Activated T-helper 17 cell treated with anti-CD3 and anti-CD28 coated beads, Interleukin-2, amount 50 U/mL, for 72 hours (primary cell): ENCODE data around the gene SKAP2. TPM values are rescaled to one million over a fixed set of nuclear protein-coding genes. Genes with fewer than 3 reads are reported as not detected.
A peak's percentile ranks its signal among the peaks of the same experiment; 100 is the strongest.

Experiments
- ATAC-seq: fragments of 150-1000 bp; cut with Tn5 transposase; replicated peaks from 2 replicates; pipeline ENCODE4 v1.10.0; 2021; ENCODE audit warnings: mild to moderate bottlenecking, moderate library complexity
- H3K27ac Mint-ChIP-seq: one replicate; pipeline ENCODE4 v1.8.0; 2022; ENCODE audit warnings: mixed read lengths
- H3K27me3 Mint-ChIP-seq: one replicate; pipeline ENCODE4 v1.8.0; 2022; ENCODE audit warnings: mixed read lengths
- H3K36me3 Mint-ChIP-seq: one replicate; pipeline ENCODE4 v1.8.0; 2022; ENCODE audit warnings: low read depth, mild to moderate bottlenecking, mixed read lengths
- H3K4me1 Mint-ChIP-seq: one replicate; pipeline ENCODE4 v1.8.0; 2022; ENCODE audit warnings: mixed read lengths
- H3K4me3 Mint-ChIP-seq: one replicate; pipeline ENCODE4 v1.8.0; 2022; ENCODE audit warnings: mild to moderate bottlenecking, mixed read lengths
- H3K9me3 Mint-ChIP-seq: one replicate; pipeline ENCODE4 v1.8.0; 2022; ENCODE audit warnings: mixed read lengths
- total RNA-seq, 2 donors: library from RNA; stranded (reverse); gene quantifications; one replicate each; pipeline ENCODE4 v1.2.3, GENCODE V29; 2022

The SKAP2 gene
- total RNA-seq, 2 donors from 2014 or later: 11.5 to 14.3 TPM

GRCh38 chr7:26686448-26686981, 177.9 kb downstream of the SKAP2 start:
- H3K9me3 Mint-ChIP-seq: no peaks in the 10 kb centered on the region
- H3K4me1 Mint-ChIP-seq: no peaks in the 10 kb centered on the region
- H3K27me3 Mint-ChIP-seq: peaks cover 29% of the 10 kb centered on the region
- no peak for ATAC-seq
- H3K36me3 Mint-ChIP-seq: no peaks in the 10 kb centered on the region
- no peak overlapping the region for H3K27ac Mint-ChIP-seq
- H3K4me3 Mint-ChIP-seq: no peak overlapping the region

DNA sequence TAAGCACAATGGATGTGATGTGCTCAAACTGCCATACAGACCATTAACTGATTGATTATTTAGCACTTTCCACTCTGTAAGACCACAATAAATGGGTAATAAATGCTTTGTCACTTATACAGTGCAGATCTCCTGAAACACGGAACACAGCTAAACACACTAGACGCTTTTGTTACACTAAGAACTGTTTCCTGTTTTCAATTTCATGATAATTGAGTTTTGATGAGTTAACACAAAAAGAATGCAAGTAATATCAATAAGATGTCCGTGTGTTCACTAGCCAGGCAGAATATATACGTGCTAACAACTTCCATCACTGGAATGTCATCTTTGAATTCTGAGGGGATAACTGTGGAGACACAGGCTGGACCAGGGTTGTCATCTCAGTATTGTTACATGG, 178.8 kb downstream of the SKAP2 start:
- Mint-ChIP-seq H3K4me3 (no peak overlapping the region), H3K27ac (no peak overlapping the region), H3K9me3 (no peaks in the 10 kb centered on the region), H3K4me1 (no peaks in the 10 kb centered on the region), H3K27me3 (peaks cover 27% of the 10 kb centered on the region), H3K36me3 (no peaks in the 10 kb centered on the region)
- ATAC-seq: no peak

DNA sequence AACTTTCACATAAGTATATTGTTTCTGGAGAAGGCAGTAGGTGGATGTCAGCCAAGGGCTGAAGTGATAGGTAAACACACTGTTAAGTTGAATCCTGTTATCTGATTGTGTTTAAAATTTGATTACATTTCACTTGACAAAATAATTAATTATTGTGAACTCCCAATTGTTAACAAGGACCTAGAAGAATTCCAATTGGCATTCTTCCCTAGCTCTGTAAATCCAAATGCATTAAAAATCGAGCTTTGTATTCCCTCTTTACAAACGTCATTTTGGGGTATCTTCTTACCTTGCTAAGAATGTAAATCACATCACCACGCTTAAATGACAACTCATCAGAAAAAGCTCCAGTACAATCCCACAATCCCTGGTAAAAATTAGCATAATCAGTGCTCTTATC, 179.9 kb downstream of the SKAP2 start:
- H3K4me1 Mint-ChIP-seq: no peaks in the 10 kb centered on the region
- H3K27ac Mint-ChIP-seq: no peak overlapping the region
- H3K9me3 Mint-ChIP-seq: no peaks in the 10 kb centered on the region
- H3K36me3 Mint-ChIP-seq: no peaks in the 10 kb centered on the region
- no peak for ATAC-seq
- peaks cover 27% of the 10 kb centered on the region for H3K27me3 Mint-ChIP-seq
- no peak overlapping the region for H3K4me3 Mint-ChIP-seq

DNA sequence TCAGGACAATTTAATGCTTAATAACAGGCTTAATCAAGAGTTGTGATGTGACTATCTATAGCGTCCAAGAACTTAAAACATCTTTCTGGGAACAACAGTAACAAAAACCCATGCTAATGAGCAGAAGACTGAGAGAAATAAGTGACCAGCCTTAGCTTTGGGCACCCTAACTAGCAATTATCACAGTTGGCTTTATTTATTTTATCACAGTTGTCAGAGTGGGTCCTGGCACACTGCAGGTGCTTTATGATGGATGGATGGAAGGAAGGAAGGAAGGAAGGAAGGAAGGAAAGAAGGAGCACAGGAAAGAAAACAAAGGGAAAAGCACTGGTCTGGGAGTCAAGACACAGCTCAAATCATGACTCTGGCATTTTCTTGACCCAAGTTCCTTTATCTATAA, 181.1 kb downstream of the SKAP2 start:
- Mint-ChIP-seq H3K9me3 (no peaks in the 10 kb centered on the region), H3K4me3 (no peak overlapping the region), H3K4me1 (no peaks in the 10 kb centered on the region), H3K27me3 (peaks cover 27% of the 10 kb centered on the region), H3K27ac (no peak overlapping the region), H3K36me3 (no peaks in the 10 kb centered on the region)
- ATAC-seq: no peak

DNA sequence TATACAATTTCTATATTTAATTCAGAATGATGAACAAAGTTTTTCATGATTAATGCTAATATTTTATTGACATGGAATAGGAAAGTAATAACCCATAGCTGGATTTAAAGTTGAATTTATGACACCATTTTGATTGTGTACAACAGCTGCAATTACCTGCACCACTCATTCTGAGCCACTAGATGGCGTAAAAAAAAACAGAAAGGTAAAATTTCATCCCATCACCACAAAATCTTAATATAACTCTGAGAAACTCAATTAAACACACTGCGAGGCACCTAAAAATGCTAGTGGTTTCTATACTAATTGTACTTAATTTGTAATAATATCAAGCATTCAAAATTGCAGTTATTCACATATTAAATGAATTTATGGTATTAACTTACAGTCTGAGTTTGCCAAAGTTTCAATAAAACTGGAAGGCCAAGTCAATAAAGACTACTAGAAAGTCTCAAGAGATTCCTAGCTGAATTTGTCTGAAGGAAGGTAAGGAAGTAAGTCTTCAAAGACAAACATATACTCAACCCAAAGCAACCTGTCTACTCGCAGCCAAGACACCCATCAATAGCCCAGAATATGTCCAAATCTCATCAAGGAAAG, 182.5 kb downstream of the SKAP2 start:
- no peak for ATAC-seq
- no peaks in the 10 kb centered on the region for H3K9me3 Mint-ChIP-seq

GRCh38 chr7:26680587-26680986, 183.8 kb downstream of the SKAP2 start:
- ATAC-seq: no peak
- Mint-ChIP-seq H3K27me3 (peaks cover 25% of the 10 kb centered on the region), H3K36me3 (no peaks in the 10 kb centered on the region), H3K4me3 (no peak overlapping the region), H3K9me3 (no peaks in the 10 kb centered on the region), H3K27ac (no peak overlapping the region), H3K4me1 (no peaks in the 10 kb centered on the region)

More for the DNA sequence above, 182.5 kb downstream of the SKAP2 start:
- peaks cover 27% of the 10 kb centered on the region for H3K27me3 Mint-ChIP-seq
- H3K4me1 Mint-ChIP-seq: no peaks in the 10 kb centered on the region
- no peak overlapping the region for H3K27ac Mint-ChIP-seq
- H3K4me3 Mint-ChIP-seq: no peak overlapping the region
- H3K36me3 Mint-ChIP-seq: no peaks in the 10 kb centered on the region

GRCh38 chr7:26675143-26675887, 189.1 kb downstream of the SKAP2 start:
- no peak for ATAC-seq
- Mint-ChIP-seq H3K9me3 (no peaks in the 10 kb centered on the region), H3K27me3 (peaks cover 15% of the 10 kb centered on the region), H3K27ac (no peak overlapping the region), H3K4me3 (no peak overlapping the region), H3K4me1 (no peaks in the 10 kb centered on the region), H3K36me3 (no peaks in the 10 kb centered on the region)

DNA sequence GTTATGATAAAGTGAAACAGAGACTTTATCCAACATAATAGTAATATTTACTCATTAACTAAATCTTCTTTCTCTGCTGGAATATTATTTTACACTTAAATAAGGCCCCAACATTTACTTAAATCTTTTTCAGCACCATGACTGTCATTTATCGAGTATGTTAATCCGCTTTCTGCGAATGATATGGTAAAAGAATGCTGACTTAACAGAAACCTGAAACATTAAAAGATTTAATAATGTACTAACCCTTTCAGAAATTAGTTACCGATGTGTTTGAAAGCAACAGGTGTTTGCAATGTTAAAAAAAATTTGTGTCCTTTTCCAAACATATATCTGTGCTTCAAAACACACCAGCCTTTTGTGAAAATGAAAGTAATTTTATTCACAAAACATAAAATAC, 190.5 kb downstream of the SKAP2 start:
- ATAC-seq: no peak
- Mint-ChIP-seq H3K4me3 (no peak overlapping the region), H3K36me3 (no peaks in the 10 kb centered on the region), H3K9me3 (no peaks in the 10 kb centered on the region), H3K27ac (no peak overlapping the region), H3K4me1 (no peaks in the 10 kb centered on the region), H3K27me3 (peaks cover 15% of the 10 kb centered on the region)

DNA sequence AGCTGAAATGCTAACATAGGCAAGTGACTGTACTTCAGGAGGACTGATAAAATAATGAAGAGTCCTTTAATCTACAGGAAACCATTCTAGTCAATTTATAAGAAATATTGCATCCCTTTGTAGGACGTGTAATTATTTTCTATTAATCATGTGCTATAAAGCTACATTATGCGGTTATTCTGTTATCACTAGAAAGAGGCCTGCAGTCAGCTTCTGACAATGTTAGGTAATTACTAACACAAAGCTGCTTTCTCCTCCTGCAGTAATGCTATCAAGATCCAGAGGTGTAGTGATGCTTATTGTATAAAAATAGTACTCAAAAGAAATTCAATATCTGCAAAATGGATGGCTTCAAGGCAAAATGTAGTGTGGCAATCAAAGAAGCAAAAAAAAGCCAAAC, 191.1 kb downstream of the SKAP2 start:
- Mint-ChIP-seq H3K4me3 (no peak overlapping the region), H3K36me3 (no peaks in the 10 kb centered on the region), H3K27me3 (peaks cover 15% of the 10 kb centered on the region), H3K9me3 (no peaks in the 10 kb centered on the region), H3K27ac (no peak overlapping the region), H3K4me1 (no peaks in the 10 kb centered on the region)
- ATAC-seq: no peak

- Mint-ChIP-seq H3K27me3 (peaks cover 9% of the 10 kb centered on the region), H3K4me3 (no peak overlapping the region), H3K27ac (no peak overlapping the region), H3K4me1 (no peaks in the 10 kb centered on the region), H3K36me3 (no peaks in the 10 kb centered on the region), H3K9me3 (no peaks in the 10 kb centered on the region)
- no peak for ATAC-seq
These were observed 193.5 kb downstream of the SKAP2 start for GRCh38 chr7:26670841-26671240.

GRCh38 chr7:26670290-26670689, 194.1 kb downstream of the SKAP2 start:
- ATAC-seq: no peak
- H3K36me3 Mint-ChIP-seq: no peaks in the 10 kb centered on the region
- no peaks in the 10 kb centered on the region for H3K9me3 Mint-ChIP-seq
- peaks cover 1% of the 10 kb centered on the region for H3K4me1 Mint-ChIP-seq
- H3K27ac Mint-ChIP-seq: no peak overlapping the region
- H3K27me3 Mint-ChIP-seq: peaks cover 9% of the 10 kb centered on the region
- H3K4me3 Mint-ChIP-seq: no peak overlapping the region

DNA sequence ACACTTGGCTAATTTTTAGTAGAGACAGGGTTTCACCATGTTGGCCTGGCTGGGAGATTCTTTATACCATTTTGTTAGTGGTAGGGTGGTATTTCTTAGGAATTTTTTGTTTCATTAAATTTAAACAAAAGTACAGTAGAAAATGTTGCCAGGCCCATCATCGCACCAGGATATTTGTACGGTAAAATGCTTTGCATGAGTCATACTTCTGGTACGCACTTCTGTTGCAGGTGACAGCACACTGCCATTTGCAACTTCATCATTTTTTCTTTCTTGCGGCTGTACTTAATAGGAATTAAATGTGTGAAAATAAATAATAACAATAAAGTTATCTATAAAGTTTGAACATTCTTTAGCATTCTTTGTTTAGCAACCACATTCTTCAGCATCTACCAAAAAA, 195.6 kb downstream of the SKAP2 start:
- ATAC-seq: no peak
- Mint-ChIP-seq H3K27ac (no peak overlapping the region), H3K4me3 (no peak overlapping the region), H3K27me3 (peaks cover 5% of the 10 kb centered on the region), H3K36me3 (no peaks in the 10 kb centered on the region), H3K9me3 (no peaks in the 10 kb centered on the region), H3K4me1 (peaks cover 12% of the 10 kb centered on the region)

DNA sequence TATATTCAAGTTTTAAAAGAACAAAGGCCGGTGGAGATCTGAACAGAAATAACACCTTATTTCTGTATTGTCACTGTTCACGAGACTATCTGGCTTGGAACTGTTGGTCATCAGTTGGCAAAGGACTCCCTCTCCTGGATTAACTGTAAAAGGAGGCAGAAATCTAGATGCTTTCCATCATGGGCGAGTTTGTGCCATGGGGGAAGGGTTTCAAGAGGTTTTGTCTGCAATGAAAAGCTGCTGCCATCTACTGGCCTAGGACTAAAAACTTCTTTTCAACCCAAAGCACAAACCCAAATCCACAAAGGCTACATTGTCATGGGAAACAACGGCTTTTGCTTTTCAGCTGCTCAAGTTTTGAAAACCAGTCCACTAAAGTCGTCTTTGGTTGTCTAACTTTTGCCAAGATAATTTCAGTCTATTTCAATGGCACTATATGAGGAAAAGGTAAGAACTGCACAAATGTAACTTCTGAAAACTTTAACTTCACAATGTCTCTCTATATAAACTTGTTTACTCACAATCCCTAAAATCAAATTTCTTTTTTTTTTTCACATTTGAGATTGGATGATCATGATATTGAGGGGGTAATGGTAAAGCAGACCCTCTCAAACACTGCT, 196.8 kb downstream of the SKAP2 start:
- Mint-ChIP-seq H3K4me1 (peaks cover 12% of the 10 kb centered on the region), H3K36me3 (no peaks in the 10 kb centered on the region), H3K4me3 (no peak overlapping the region), H3K27ac (no peak overlapping the region), H3K9me3 (no peaks in the 10 kb centered on the region), H3K27me3 (peaks cover 7% of the 10 kb centered on the region)
- ATAC-seq: peak; percentile 40

GRCh38 chr7:26664735-26665416, 199.5 kb downstream of the SKAP2 start:
- Mint-ChIP-seq H3K36me3 (no peaks in the 10 kb centered on the region), H3K27ac (no peak overlapping the region), H3K27me3 (peaks cover 5% of the 10 kb centered on the region), H3K9me3 (no peaks in the 10 kb centered on the region), H3K4me3 (peak overlapping the region; percentile 30), H3K4me1 (peaks cover 12% of the 10 kb centered on the region)
- ATAC-seq: peak; percentile 50
